A673 (cell line): ENCODE results near the gene IDH2. TPM values are rescaled to one million over a fixed set of nuclear protein-coding genes. Genes with fewer than 3 reads are reported as not detected.
A peak's percentile ranks its signal among the peaks of the same experiment; 100 is the strongest.

Experiments used
- BruUV-seq: library from RNA; stranded (reverse); fragments of 400-500 nt; replicated peaks from 2 replicates; lab custom pipeline; 2021; lab: Mats Ljungman, UMichigan
- CTCF ChIA-PET: fragments of 300-600 bp; sonication (Branson Sonifier 250); formaldehyde crosslinking; loops from one replicate; lab custom pipeline; 2022; ENCODE audit warnings: antibody characterized with exemption; lab: Charles Lee
- POLR2A ChIA-PET: fragments of 300-600 bp; sonication (Branson Sonifier 250); formaldehyde crosslinking; loops from one replicate; lab custom pipeline; 2022; ENCODE audit warnings: antibody characterized with exemption; ENCODE audit not compliant: low non-redundant PET; lab: Charles Lee
- DNase-seq: peaks from one replicate; pipeline ENCODE4 v3.0.0-alpha.2; 2015; ENCODE audit warnings: low spot score
- H3K27ac ChIP-seq: fragments of 200-600 bp; sonication (generic); 2 replicates; pipeline ENCODE4 v1.5.1; 2016; ENCODE audit warnings: mixed run types, low read depth, mild to moderate bottlenecking, mixed read lengths, antibody characterized with exemption, low read length; ENCODE audit not compliant: poor library complexity, severe bottlenecking
- H3K27me3 ChIP-seq: fragments of 200-600 bp; sonication (generic); replicated peaks from 2 replicates; pipeline ENCODE4 v1.6.1; 2017; ENCODE audit warnings: mixed run types, low read depth, mild to moderate bottlenecking, mixed read lengths, antibody characterized with exemption, low read length; ENCODE audit not compliant: insufficient read depth, poor library complexity
- H3K36me3 ChIP-seq: fragments of 200-600 bp; sonication (generic); 2 replicates; pipeline ENCODE4 v1.6.1; 2016; ENCODE audit warnings: mixed run types, mild to moderate bottlenecking, mixed read lengths, antibody characterized with exemption, low read length; ENCODE audit not compliant: insufficient read depth, poor library complexity, severe bottlenecking
- H3K4me1 ChIP-seq: fragments of 200-600 bp; sonication (generic); 2 replicates; pipeline ENCODE4 v1.6.1; 2017; ENCODE audit warnings: mixed run types, mild to moderate bottlenecking, mixed read lengths, antibody characterized with exemption, low read length; ENCODE audit not compliant: insufficient read depth, poor library complexity, severe bottlenecking
- H3K4me3 ChIP-seq: fragments of 200-600 bp; sonication (generic); 2 replicates; pipeline ENCODE4 v1.5.1; 2016; ENCODE audit warnings: low read depth, mixed run types, mild to moderate bottlenecking, mixed read lengths, low read length; ENCODE audit not compliant: poor library complexity, severe bottlenecking
- H3K9me3 ChIP-seq: fragments of 200-600 bp; sonication (generic); 2 replicates; pipeline ENCODE4 v1.6.1; 2016; ENCODE audit warnings: mixed run types, low read depth, mild to moderate bottlenecking, mixed read lengths, antibody characterized with exemption, low read length; ENCODE audit not compliant: poor library complexity, severe bottlenecking
- EZH2 ChIP-seq: fragments of 200-600 bp; sonication (generic); IDR thresholded peaks from 2 replicates; pipeline ENCODE4 v1.6.1; 2017; ENCODE audit warnings: borderline replicate concordance, low read depth, mild to moderate bottlenecking, mixed read lengths, antibody characterized with exemption, low read length; ENCODE audit not compliant: poor library complexity, severe bottlenecking
- intact Hi-C: fragments of 100-400 bp; cut with micrococcal nuclease; formaldehyde crosslinking; loops from one replicate; pipeline ENCODE4 v1.10.0; 2022; ENCODE audit not compliant: unreplicated experiment
- total RNA-seq: library from RNA; stranded (reverse); gene quantifications from 2 replicates; pipeline ENCODE4 v1.2.3, GENCODE V29; 2021
- TF ChIP-seq, protein P1 (sequence below): fragments of 300-800, 200-600 bp; sonication (generic); conservative IDR thresholded peaks from 2 replicates; pipeline ENCODE4 v1.5.1; 2017; ENCODE audit warnings: low read depth, mild to moderate bottlenecking, antibody characterized with exemption, low read length, moderate library complexity, mixed read lengths

The IDH2 gene
- total RNA-seq, 1 experiment from 2014 or later: 99.0 TPM

DNA sequence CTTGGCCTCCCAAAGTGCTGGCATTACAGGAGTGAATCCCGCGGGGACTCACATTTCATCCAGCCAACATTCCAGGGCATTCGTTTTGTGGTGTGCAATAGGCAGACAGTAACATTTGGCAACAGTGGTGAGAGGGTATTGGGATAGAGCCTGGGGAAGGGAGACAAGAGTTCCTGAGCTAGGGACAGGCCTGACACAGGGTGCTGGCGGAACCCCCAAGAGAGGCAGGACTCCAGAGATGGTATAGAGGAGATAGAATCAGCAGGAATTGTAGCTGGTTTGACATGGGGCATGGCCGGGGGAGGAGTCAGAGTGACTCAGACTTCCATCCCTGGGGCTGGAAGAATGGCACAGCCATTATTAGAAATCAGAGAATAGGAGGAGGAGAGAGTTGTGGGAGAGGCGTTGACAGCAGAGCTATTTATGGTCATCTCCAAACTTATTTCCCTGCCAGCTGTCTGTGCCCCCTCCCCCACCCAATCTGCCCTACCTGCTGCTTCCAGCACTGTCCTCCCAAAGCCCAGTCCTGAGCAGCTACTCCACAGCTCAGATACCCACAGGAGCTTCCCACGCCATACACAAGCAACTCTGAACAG lies 4.4 kb upstream of the IDH2 start:
- no peak overlapping the region for H3K4me3 ChIP-seq
- no peaks in the 10 kb centered on the region for H3K27me3 ChIP-seq
- DNase-seq: peak; percentile 62
- H3K9me3 ChIP-seq: no peaks in the 10 kb centered on the region
- intact Hi-C loops: no loop called here
- ChIA-PET POLR2A (no interaction called here), CTCF (interaction anchor here (0.5 kb wide), 1 partner anchor 232 kb away, joined by 5 read pairs; no protein-coding TSS in a partner anchor)
- H3K36me3 ChIP-seq: no peaks in the 10 kb centered on the region
- H3K4me1 ChIP-seq: no peaks in the 10 kb centered on the region
- no TSS peak for BruUV-seq
- no peak overlapping the region for H3K27ac ChIP-seq
- no peak for TF ChIP-seq EZH2
- TF ChIP-seq, protein P1, sequence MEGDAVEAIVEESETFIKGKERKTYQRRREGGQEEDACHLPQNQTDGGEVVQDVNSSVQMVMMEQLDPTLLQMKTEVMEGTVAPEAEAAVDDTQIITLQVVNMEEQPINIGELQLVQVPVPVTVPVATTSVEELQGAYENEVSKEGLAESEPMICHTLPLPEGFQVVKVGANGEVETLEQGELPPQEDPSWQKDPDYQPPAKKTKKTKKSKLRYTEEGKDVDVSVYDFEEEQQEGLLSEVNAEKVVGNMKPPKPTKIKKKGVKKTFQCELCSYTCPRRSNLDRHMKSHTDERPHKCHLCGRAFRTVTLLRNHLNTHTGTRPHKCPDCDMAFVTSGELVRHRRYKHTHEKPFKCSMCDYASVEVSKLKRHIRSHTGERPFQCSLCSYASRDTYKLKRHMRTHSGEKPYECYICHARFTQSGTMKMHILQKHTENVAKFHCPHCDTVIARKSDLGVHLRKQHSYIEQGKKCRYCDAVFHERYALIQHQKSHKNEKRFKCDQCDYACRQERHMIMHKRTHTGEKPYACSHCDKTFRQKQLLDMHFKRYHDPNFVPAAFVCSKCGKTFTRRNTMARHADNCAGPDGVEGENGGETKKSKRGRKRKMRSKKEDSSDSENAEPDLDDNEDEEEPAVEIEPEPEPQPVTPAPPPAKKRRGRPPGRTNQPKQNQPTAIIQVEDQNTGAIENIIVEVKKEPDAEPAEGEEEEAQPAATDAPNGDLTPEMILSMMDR: no peak

GRCh38 chr15:90105521-90105920 lies 3.3 kb upstream of the IDH2 start:
- H3K36me3 ChIP-seq: no peaks in the 10 kb centered on the region
- no TSS peak for BruUV-seq
- intact Hi-C loops: no loop called here
- no peak overlapping the region for H3K4me3 ChIP-seq
- POLR2A ChIA-PET: no interaction called here
- peaks cover 8% of the 10 kb centered on the region for H3K4me1 ChIP-seq
- H3K9me3 ChIP-seq: no peaks in the 10 kb centered on the region
- no peak overlapping the region for H3K27ac ChIP-seq
- no peak for DNase-seq
- H3K27me3 ChIP-seq: no peaks in the 10 kb centered on the region
- CTCF ChIA-PET: interaction anchor here (0.6 kb wide), 1 partner anchor 34 kb away, joined by 5 read pairs; no protein-coding TSS in a partner anchor
- TF ChIP-seq, protein P1: no peak
- TF ChIP-seq EZH2: no peak

DNA sequence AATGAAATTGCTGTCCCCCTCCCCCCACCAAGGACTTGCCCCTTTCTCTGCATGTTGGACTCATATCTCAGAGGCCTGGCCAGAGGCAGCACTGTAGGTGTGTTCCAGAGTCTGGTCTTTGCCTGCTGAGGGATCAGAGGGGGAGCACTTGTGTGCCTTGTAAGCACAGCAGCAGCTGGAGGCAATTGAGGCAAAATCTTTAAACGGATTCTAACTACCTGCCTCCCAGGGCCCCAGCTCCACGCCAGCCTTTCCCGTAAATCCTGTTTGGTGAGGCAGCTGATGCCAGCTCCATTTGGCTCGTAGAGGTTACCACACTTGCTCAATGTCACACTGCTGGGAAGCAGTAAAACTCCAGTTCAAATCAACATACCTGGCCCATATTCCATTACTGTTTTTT lies 2.3 kb upstream of the IDH2 start:
- Histone ChIP-seq H3K9me3 (no peaks in the 10 kb centered on the region), H3K36me3 (no peaks in the 10 kb centered on the region), H3K27me3 (no peaks in the 10 kb centered on the region), H3K4me1 (peaks cover 11% of the 10 kb centered on the region), H3K4me3 (no peak overlapping the region), H3K27ac (no peak overlapping the region)
- DNase-seq: no peak
- CTCF ChIA-PET: no interaction called here
- intact Hi-C loops: no loop called here
- TF ChIP-seq EZH2: no peak
- TF ChIP-seq, protein P1: no peak
- BruUV-seq: no TSS peak
- POLR2A ChIA-PET: no interaction called here
